WI38 (cell line): Measurements from ENCODE around the gene TNFRSF12A.

Experiments
- H3K4me3 ChIP-seq: 2 replicates; pipeline ENCODE4 v1.5.1; 2011; ENCODE audit warnings: low read depth, mild to moderate bottlenecking, control low read depth, low read length
- CTCF ChIP-seq: IDR thresholded peaks from 2 replicates; pipeline ENCODE4 v1.5.1; 2012; ENCODE audit warnings: low read depth, mild to moderate bottlenecking, control low read depth, low read length

TNFRSF12A gene

GRCh38 chr16:2985893-2986355 lies 34.2 kb upstream of the TNFRSF12A start:
- no peak overlapping the region for H3K4me3 ChIP-seq
- no peak for TF ChIP-seq CTCF

- TF ChIP-seq CTCF = no peak
- no peak overlapping the region for H3K4me3 ChIP-seq
These were observed 33.5 kb upstream of the TNFRSF12A start for GRCh38 chr16:2986623-2987188.

- TF ChIP-seq CTCF = no peak
- no peak overlapping the region for H3K4me3 ChIP-seq
These were observed 32.9 kb upstream of the TNFRSF12A start for GRCh38 chr16:2987286-2987685.

- TF ChIP-seq CTCF = no peak
- no peak overlapping the region for H3K4me3 ChIP-seq
These were observed 32.3 kb upstream of the TNFRSF12A start for GRCh38 chr16:2987833-2988232.

GRCh38 chr16:2988590-2989099 lies 31.5 kb upstream of the TNFRSF12A start:
- no peak for TF ChIP-seq CTCF

GRCh38 chr16:2990891-2991290 lies 29.3 kb upstream of the TNFRSF12A start:
- TF ChIP-seq CTCF = no peak
- no peak overlapping the region for H3K4me3 ChIP-seq

More at GRCh38 chr16:2988590-2989099, 31.5 kb upstream of the TNFRSF12A start:
- H3K4me3 ChIP-seq = no peak overlapping the region

- TF ChIP-seq CTCF = no peak
- no peak overlapping the region for H3K4me3 ChIP-seq
These were observed 28.5 kb upstream of the TNFRSF12A start for GRCh38 chr16:2991566-2992261.
